Smooth muscle cell (in vitro differentiated cells): ENCODE measurements around the gene RHBDF2. TPM values are rescaled to one million over a fixed set of nuclear protein-coding genes. Genes with fewer than 3 reads are reported as not detected.

Experiments
- DNase-seq: peaks from one replicate; lab custom pipeline; 2025; ENCODE audit not compliant: unreplicated experiment; lab: John Stamatoyannopoulos, UW
- H2AFZ ChIP-seq: fragments of 200-600 bp; sonication (generic); 2 replicates; pipeline ENCODE4 v1.6.0; 2016; ENCODE audit warnings: antibody characterized with exemption, low read depth, mild to moderate bottlenecking
- H3F3A ChIP-seq: fragments of 200-600 bp; sonication (generic); 2 replicates; pipeline ENCODE4 v1.6.0; 2017; ENCODE audit warnings: antibody characterized with exemption, low read depth
- H3K27ac ChIP-seq: fragments of 200-600 bp; sonication (generic); 2 replicates; pipeline ENCODE4 v1.5.1; 2016; ENCODE audit warnings: low read depth, mild to moderate bottlenecking
- H3K27me3 ChIP-seq: fragments of 200-600 bp; sonication (generic); 2 replicates; pipeline ENCODE4 v1.6.1; 2016; ENCODE audit warnings: low read depth, mild to moderate bottlenecking
- H3K36me3 ChIP-seq: fragments of 200-600 bp; sonication (generic); 2 replicates; pipeline ENCODE4 v1.5.1; 2016; ENCODE audit warnings: low read depth
- H3K4me1 ChIP-seq: fragments of 200-600 bp; sonication (generic); 2 replicates; pipeline ENCODE4 v1.5.1; 2016; ENCODE audit warnings: low read depth
- H3K4me2 ChIP-seq: fragments of 200-600 bp; sonication (generic); 2 replicates; pipeline ENCODE4 v1.6.0; 2016; ENCODE audit warnings: mild to moderate bottlenecking
- H3K4me3 ChIP-seq: fragments of 200-600 bp; sonication (generic); 2 replicates; pipeline ENCODE4 v1.5.1; 2016; ENCODE audit warnings: mild to moderate bottlenecking
- H3K79me2 ChIP-seq: fragments of 200-600 bp; sonication (generic); 2 replicates; pipeline ENCODE4 v1.6.0; 2016; ENCODE audit warnings: low read depth, mild to moderate bottlenecking
- H3K9ac ChIP-seq: fragments of 200-600 bp; sonication (generic); 2 replicates; pipeline ENCODE4 v1.6.0; 2016; ENCODE audit warnings: low read depth
- H3K9me3 ChIP-seq: fragments of 200-600 bp; sonication (generic); replicated peaks from 2 replicates; pipeline ENCODE4 v1.5.1; 2016; ENCODE audit warnings: low read depth
- H4K20me1 ChIP-seq: fragments of 200-600 bp; sonication (generic); 2 replicates; pipeline ENCODE4 v1.6.0; 2016; ENCODE audit warnings: low read depth
- WGBS: methylation state at CpG from one replicate; pipeline ENCODE4 v1.1.7; 2016; ENCODE audit warnings: low lambda C conversion rate; 5-methylcytosine and 5-hydroxymethylcytosine counted together
- polyA plus RNA-seq: library from polyadenylated mRNA; unstranded; fragments of >200 nt; fragmentation: Nextera tagmentation; extraction: Ambion mirVana; gene quantifications from 2 replicates; pipeline ENCODE4 v1.2.1, GENCODE V29; 2016
- total RNA-seq: library from RNA; depleted of rRNA; stranded (reverse); fragments of >200 nt; gene quantifications from 2 replicates; pipeline ENCODE4 v1.2.3, GENCODE V29; 2014
- TF ChIP-seq, protein P1 (sequence below): fragments of 200-600 bp; sonication (generic); IDR thresholded peaks from 2 replicates; pipeline ENCODE4 v1.5.1; 2017; ENCODE audit warnings: borderline replicate concordance, mild to moderate bottlenecking, antibody characterized with exemption; ENCODE audit not compliant: insufficient read depth, poor library complexity, severe bottlenecking

The RHBDF2 gene
- total and polyA plus RNA-seq, 2 experiments from 2014 or later, result 12.2 to 20.5 TPM

DNA sequence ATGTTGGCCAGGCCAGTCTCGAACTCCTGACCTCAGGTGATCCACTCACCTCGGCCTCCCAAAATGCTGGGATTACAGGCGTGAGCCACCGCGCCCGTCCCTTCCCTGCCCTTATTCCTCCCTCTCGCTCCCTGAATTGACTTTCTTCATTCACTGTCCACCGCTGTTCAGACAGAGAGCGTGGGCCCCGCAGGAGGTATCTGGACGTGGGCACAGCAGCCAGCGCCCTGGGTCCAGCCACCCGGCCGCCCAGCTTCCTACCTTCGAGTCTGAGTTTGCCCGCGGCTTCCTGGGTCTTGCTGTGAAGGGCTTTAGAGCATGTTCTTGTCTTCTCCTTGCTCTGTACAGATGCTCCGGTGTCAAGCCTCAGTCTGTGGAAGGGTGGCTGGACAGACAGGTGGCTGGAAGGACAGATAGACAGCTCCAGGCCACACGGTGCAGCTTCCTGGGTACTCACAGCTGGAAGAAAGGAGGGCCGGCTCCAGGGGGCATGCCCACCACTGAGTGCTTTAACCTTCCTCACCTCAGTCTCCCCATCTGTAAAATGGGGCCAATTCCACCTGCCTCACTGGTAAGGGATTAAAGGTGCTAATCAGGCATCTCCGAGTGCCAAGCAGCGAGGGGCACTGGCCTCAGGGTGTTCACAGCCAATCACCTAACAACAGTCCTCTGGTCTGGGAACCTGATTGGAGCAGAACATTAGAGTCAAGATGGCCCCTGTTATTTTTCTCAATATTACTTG lies 13.6 kb downstream of the RHBDF2 start:
- no peak overlapping the region for H3K27ac ChIP-seq
- DNase-seq, result no peak
- no peaks in the 10 kb centered on the region for H3F3A ChIP-seq
- peaks cover 17% of the 10 kb centered on the region for H4K20me1 ChIP-seq
- 97% methylated on average over 22 of the region's 22 CpGs for WGBS
- H2AFZ ChIP-seq, result no peak overlapping the region
- H3K4me1 ChIP-seq, result no peaks in the 10 kb centered on the region
- no peak overlapping the region for H3K9ac ChIP-seq
- H3K9me3 ChIP-seq, result no peaks in the 10 kb centered on the region
- TF ChIP-seq, protein P1, sequence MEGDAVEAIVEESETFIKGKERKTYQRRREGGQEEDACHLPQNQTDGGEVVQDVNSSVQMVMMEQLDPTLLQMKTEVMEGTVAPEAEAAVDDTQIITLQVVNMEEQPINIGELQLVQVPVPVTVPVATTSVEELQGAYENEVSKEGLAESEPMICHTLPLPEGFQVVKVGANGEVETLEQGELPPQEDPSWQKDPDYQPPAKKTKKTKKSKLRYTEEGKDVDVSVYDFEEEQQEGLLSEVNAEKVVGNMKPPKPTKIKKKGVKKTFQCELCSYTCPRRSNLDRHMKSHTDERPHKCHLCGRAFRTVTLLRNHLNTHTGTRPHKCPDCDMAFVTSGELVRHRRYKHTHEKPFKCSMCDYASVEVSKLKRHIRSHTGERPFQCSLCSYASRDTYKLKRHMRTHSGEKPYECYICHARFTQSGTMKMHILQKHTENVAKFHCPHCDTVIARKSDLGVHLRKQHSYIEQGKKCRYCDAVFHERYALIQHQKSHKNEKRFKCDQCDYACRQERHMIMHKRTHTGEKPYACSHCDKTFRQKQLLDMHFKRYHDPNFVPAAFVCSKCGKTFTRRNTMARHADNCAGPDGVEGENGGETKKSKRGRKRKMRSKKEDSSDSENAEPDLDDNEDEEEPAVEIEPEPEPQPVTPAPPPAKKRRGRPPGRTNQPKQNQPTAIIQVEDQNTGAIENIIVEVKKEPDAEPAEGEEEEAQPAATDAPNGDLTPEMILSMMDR, result no peak
- no peaks in the 10 kb centered on the region for H3K79me2 ChIP-seq
- H3K4me3 ChIP-seq, result no peak overlapping the region
- no peaks in the 10 kb centered on the region for H3K27me3 ChIP-seq
- H3K36me3 ChIP-seq, result no peaks in the 10 kb centered on the region
- no peak overlapping the region for H3K4me2 ChIP-seq

DNA sequence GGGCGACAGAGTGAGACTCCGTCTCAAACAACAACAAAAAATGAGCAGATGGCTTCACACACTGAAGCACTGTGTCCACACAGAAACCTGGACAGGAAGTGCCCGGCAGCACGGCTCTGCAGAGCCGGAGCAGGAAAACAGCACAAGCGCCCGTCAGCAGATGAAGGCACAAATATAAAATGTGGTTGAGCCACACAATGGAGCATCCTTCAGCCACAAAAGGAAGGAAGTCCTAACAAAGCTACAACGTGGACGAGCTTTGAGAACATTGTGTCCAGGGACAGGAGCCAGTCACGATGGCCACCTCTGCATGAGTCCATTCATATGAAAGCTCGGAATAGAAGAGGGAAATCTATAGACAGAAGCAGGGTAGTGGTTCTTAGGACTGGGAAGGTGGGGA lies 15.7 kb downstream of the RHBDF2 start:
- no peak overlapping the region for H2AFZ ChIP-seq

DNA sequence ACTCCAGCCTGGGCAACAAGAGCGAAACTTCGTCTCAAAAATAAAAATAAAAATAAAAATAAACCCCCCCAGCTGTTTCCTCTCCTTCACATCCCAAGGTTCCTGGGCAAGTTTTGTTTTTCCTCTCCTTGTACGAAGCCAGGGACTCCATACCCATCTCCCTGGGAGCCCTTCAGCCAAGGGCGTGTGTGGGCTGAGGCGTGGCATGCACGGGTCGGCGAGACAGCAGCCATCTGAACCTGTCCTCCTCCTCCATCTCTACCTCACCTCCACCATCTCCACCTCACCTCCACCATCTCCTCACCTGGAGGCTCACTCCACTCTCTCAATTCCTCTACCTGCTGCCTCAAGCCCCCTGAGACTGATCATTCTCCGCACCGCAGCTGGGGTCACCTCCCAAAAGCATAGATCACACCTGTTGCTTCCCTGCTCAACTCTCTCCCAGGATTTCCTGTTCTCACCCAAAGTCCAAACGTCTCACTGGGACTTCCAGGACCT lies 16.9 kb downstream of the RHBDF2 start:
- H3K4me1 ChIP-seq, result no peaks in the 10 kb centered on the region
- TF ChIP-seq, protein P1, result no peak
- no peak overlapping the region for H3K9ac ChIP-seq
- H3K9me3 ChIP-seq, result no peaks in the 10 kb centered on the region
- H2AFZ ChIP-seq, result no peak overlapping the region
- 95% methylated on average over 9 of the region's 11 CpGs for WGBS
- H4K20me1 ChIP-seq, result no peaks in the 10 kb centered on the region
- H3K27me3 ChIP-seq, result no peaks in the 10 kb centered on the region
- no peaks in the 10 kb centered on the region for H3F3A ChIP-seq
- no peaks in the 10 kb centered on the region for H3K36me3 ChIP-seq
- H3K79me2 ChIP-seq, result no peaks in the 10 kb centered on the region
- DNase-seq, result no peak
- H3K4me2 ChIP-seq, result no peak overlapping the region
- H3K27ac ChIP-seq, result no peak overlapping the region
- no peak overlapping the region for H3K4me3 ChIP-seq

More for the DNA sequence above, 15.7 kb downstream of the RHBDF2 start:
- H3K27ac ChIP-seq, result no peak overlapping the region
- H3F3A ChIP-seq, result no peaks in the 10 kb centered on the region
- H4K20me1 ChIP-seq, result peaks cover under 1% of the 10 kb centered on the region
- H3K27me3 ChIP-seq, result no peaks in the 10 kb centered on the region
- no peak overlapping the region for H3K4me3 ChIP-seq
- H3K36me3 ChIP-seq, result no peaks in the 10 kb centered on the region
- no peaks in the 10 kb centered on the region for H3K9me3 ChIP-seq
- no peak for DNase-seq
- no peak overlapping the region for H3K4me2 ChIP-seq
- no peak overlapping the region for H3K9ac ChIP-seq
- H3K79me2 ChIP-seq, result no peaks in the 10 kb centered on the region
- whole genome bisulfite sequencing, result 90% methylated on average over 11 of the region's 11 CpGs
- TF ChIP-seq, protein P1, result no peak
- no peaks in the 10 kb centered on the region for H3K4me1 ChIP-seq
